Activated CD4-positive, alpha-beta T cell treated with anti-CD3 and anti-CD28 coated beads for 36 hours (primary cell): ENCODE data around the gene MROH7. TPM values are rescaled to one million over a fixed set of nuclear protein-coding genes. Genes with fewer than 3 reads are reported as not detected.
A peak's percentile ranks its signal among the peaks of the same experiment; 100 is the strongest.

Source experiments
- ATAC-seq: fragments of 200-7000 bp; cut with Tn5 transposase; one replicate; pipeline ENCODE4 v1.10.0; 2021; ENCODE audit warnings: mild to moderate bottlenecking, moderate library complexity
- CTCF ChIA-PET: fragments of 350-600 bp; sonication (Branson Sonifier 250); formaldehyde crosslinking; loops from one replicate; lab custom pipeline; 2021; ENCODE audit warnings: antibody characterized with exemption; lab: Charles Lee
- POLR2A ChIA-PET: fragments of 350-600 bp; sonication (Branson Sonifier 250); formaldehyde crosslinking; loops from one replicate; lab custom pipeline; 2021; ENCODE audit warnings: antibody characterized with exemption, inconsistent platforms; lab: Charles Lee
- DNase-seq: peaks from one replicate; pipeline ENCODE4 v3.0.0-alpha.2; 2020
- H3K27ac Mint-ChIP-seq: one replicate; pipeline ENCODE4 v1.8.0; 2021; ENCODE audit warnings: mixed read lengths
- H3K27me3 Mint-ChIP-seq: one replicate; pipeline ENCODE4 v1.8.0; 2021; ENCODE audit warnings: mixed read lengths
- H3K36me3 Mint-ChIP-seq: one replicate; pipeline ENCODE4 v1.8.0; 2021; ENCODE audit warnings: low read depth, mixed read lengths
- H3K4me1 Mint-ChIP-seq: one replicate; pipeline ENCODE4 v1.8.0; 2021; ENCODE audit warnings: mixed read lengths
- H3K4me3 Mint-ChIP-seq: one replicate; pipeline ENCODE4 v1.8.0; 2021; ENCODE audit warnings: mild to moderate bottlenecking, moderate library complexity, mixed read lengths
- H3K9me3 Mint-ChIP-seq: one replicate; pipeline ENCODE4 v1.8.0; 2021; ENCODE audit warnings: low read depth, mixed read lengths
- intact Hi-C, 2 experiments: fragments of 100-400 bp; cut with DNase I in 1 of 2; cut with micrococcal nuclease in 1 of 2; formaldehyde crosslinking; loops; one replicate each; pipeline versions ENCODE4 v1.14.2 to v1.15.1; 2022 to 2024; cut with DNase I, micrococcal nuclease
- total RNA-seq, 2 experiments: library from RNA; stranded (reverse); gene quantifications; one replicate each; pipeline ENCODE4 v1.2.3, GENCODE V29; 2021

Gene MROH7
- total RNA-seq, 2 experiments from 2014 or later, result 0.16 to 0.25 TPM

DNA sequence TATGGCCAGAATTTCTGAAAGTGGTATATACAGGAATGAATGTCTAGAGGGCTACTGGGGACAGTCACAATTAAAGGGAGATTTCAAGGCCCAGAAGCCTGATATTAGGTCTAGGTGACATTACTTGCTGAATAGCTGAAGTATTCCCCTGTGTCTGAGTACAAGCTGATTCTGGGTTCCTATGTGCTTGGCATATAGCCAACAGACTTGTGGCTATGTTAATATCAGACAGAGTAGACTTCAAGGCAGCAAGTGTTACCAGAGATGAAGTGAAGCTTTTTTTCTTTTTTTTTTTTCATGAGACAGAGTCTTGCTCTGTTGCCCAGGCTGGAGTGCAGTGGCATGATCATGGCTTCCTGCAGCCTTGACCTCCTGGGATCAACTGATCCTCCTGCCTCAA lies 82.4 kb downstream of the MROH7 start:
- CTCF ChIA-PET, result interaction anchor here (0.6 to 1.0 kb wide), 4 partner anchors 16 to 645 kb away, joined by 3 to 5 read pairs (median 3); no protein-coding TSS in a partner anchor

DNA sequence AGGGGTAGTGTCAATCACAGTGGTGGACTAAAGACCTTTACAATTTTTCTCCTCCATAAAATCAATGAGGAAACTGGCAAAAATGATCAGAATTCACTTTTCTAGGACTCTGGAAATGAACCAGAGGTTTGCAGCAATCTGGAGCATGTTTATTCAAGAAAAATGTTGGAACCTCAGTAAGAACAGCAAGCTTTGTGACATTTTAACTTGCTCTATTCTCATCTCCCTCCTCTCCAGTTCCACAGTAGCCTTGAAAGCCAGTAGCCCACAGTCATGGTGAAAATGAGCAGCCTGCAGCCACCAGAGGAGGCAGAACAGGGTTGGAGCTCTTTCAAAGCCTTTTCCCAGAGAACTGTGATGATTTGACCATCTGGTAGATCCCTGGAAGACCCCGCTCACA lies 83.2 kb downstream of the MROH7 start:
- ChIA-PET CTCF (interaction anchor here (0.6 to 1.5 kb wide), 5 partner anchors 9 to 646 kb away, joined by 3 to 8 read pairs (median 3); partner anchors contain the start of genes TTC22 and TTC4), POLR2A (interaction anchor here (0.6 kb wide), 2 partner anchors 10 to 317 kb away, joined by 3 read pairs; no protein-coding TSS in a partner anchor)
- intact Hi-C loops, result no loop called here
- no peaks in the 10 kb centered on the region for H3K9me3 Mint-ChIP-seq
- no peak for ATAC-seq
- peaks cover 68% of the 10 kb centered on the region for H3K36me3 Mint-ChIP-seq
- no peak overlapping the region for H3K27ac Mint-ChIP-seq
- no peaks in the 10 kb centered on the region for H3K27me3 Mint-ChIP-seq
- no peak overlapping the region for H3K4me3 Mint-ChIP-seq
- DNase-seq, result no peak
- H3K4me1 Mint-ChIP-seq, result no peaks in the 10 kb centered on the region

More for the DNA sequence above, 82.4 kb downstream of the MROH7 start:
- intact Hi-C loops, result no loop called here
- peaks cover 68% of the 10 kb centered on the region for H3K36me3 Mint-ChIP-seq
- no peaks in the 10 kb centered on the region for H3K27me3 Mint-ChIP-seq
- H3K4me3 Mint-ChIP-seq, result no peak overlapping the region
- DNase-seq (no peak), ATAC-seq (no peak)
- no peaks in the 10 kb centered on the region for H3K9me3 Mint-ChIP-seq
- H3K4me1 Mint-ChIP-seq, result peaks cover 3% of the 10 kb centered on the region
- POLR2A ChIA-PET, result no interaction called here
- no peak overlapping the region for H3K27ac Mint-ChIP-seq

DNA sequence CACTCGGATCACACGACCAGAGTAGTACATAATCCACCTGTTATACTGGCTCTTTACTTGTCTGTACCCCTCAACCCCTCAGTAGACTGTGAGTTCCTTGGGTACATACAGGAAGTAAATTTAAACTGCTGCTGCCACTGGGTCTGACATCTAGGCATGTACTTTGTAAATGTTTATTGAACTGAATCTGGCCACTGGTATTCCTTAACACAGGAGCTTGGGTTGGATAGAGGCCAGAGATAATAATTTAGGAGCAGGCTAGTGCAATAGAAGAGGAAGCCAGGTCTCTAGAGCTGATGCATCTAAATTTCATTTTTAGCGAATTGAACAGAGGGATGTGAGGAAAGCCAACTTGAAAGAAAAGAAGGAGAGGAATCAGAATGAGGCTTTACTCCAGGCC lies 86.4 kb downstream of the MROH7 start:
- CTCF ChIA-PET, result no interaction called here
- Mint-ChIP-seq H3K4me3 (no peak overlapping the region), H3K4me1 (no peaks in the 10 kb centered on the region), H3K27me3 (no peaks in the 10 kb centered on the region), H3K36me3 (peaks cover 62% of the 10 kb centered on the region), H3K27ac (peak overlapping the region; percentile 75), H3K9me3 (no peaks in the 10 kb centered on the region)
- no peak for ATAC-seq
- POLR2A ChIA-PET, result no interaction called here
- no peak for DNase-seq
- intact Hi-C loops, result no loop called here

DNA sequence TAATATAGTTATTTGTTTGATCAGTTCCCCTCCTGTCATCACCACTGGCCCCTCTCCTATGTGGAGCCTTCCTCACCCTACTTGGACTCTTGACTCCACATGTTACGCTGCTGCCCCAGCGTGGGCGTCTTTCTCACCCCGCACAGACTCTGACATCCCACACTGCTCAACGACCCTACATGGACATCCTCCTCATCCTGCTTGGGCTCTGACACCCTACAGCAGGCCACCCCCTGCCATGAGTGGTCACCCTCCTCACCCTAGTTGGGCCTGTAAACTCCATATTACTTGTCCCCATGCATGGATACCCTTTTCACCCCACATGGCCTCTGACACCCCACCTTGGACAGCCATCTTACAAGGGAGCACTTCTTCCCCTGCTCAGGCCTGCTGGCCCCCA lies 95.1 kb downstream of the MROH7 start:
- DNase-seq (no peak), ATAC-seq (no peak)
- no peak overlapping the region for H3K27ac Mint-ChIP-seq
- intact Hi-C loops, result no loop called here
- no peaks in the 10 kb centered on the region for H3K9me3 Mint-ChIP-seq
- POLR2A ChIA-PET, result no interaction called here
- CTCF ChIA-PET, result no interaction called here
- no peak overlapping the region for H3K4me3 Mint-ChIP-seq
- H3K36me3 Mint-ChIP-seq, result peaks cover 51% of the 10 kb centered on the region
- H3K4me1 Mint-ChIP-seq, result no peaks in the 10 kb centered on the region
- H3K27me3 Mint-ChIP-seq, result no peaks in the 10 kb centered on the region

DNA sequence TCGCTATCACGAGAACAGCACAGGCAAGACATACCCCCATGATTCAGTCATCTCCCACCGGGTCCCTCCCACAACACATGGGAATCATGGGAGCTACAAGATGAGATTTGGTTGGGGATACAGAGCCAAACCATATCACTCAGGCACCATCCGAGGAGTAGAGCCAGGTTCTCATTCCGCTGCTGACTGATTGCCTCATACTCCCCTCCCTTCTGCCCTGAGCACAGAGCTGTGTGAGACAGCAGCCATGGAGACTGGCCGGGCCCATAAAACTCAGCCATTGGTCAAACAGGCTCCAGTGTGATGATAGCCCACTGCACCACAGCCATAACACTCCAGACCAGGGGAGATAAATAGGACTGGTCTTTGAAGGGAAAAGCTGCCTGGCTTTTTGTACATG lies 96.7 kb downstream of the MROH7 start:
- ChIA-PET POLR2A (no interaction called here), CTCF (interaction anchor here (0.8 kb wide), 2 partner anchors 63 to 958 kb away, joined by 3 to 4 read pairs; partner anchors contain the start of gene TTC22)
- Mint-ChIP-seq H3K36me3 (peaks cover 53% of the 10 kb centered on the region), H3K4me3 (no peak overlapping the region), H3K27me3 (no peaks in the 10 kb centered on the region), H3K4me1 (no peaks in the 10 kb centered on the region), H3K9me3 (no peaks in the 10 kb centered on the region), H3K27ac (no peak overlapping the region)
- DNase-seq (no peak), ATAC-seq (no peak)
- intact Hi-C loops, result no loop called here

DNA sequence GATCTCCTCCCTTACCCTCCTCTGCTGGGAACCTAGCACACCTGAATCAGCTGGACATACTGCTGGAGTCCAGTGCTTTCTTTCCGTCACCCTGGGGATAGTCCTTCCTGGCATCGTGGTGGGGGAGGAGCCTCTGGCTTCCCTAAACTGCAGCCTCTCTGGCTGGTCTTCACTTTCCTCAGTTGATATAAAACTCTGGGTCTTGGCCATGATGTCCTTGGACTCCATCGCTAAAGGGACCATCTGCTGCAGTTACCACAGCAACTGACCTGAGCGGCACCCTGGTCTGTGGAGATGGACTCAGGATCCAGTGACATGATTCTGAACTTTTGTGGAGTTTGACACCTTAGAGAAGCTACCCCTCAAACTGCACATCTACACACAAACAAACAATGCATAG lies 99.9 kb downstream of the MROH7 start:
- no peak overlapping the region for H3K27ac Mint-ChIP-seq
- H3K4me3 Mint-ChIP-seq, result no peak overlapping the region
- H3K36me3 Mint-ChIP-seq, result peaks cover 45% of the 10 kb centered on the region
- intact Hi-C loops, result no loop called here
- CTCF ChIA-PET, result interaction anchor here (0.5 kb wide), 1 partner anchor 318 kb away, joined by 4 read pairs; no protein-coding TSS in a partner anchor
- no peak for ATAC-seq
- no peaks in the 10 kb centered on the region for H3K4me1 Mint-ChIP-seq
- H3K27me3 Mint-ChIP-seq, result no peaks in the 10 kb centered on the region
- POLR2A ChIA-PET, result no interaction called here
- H3K9me3 Mint-ChIP-seq, result no peaks in the 10 kb centered on the region
- no peak for DNase-seq

DNA sequence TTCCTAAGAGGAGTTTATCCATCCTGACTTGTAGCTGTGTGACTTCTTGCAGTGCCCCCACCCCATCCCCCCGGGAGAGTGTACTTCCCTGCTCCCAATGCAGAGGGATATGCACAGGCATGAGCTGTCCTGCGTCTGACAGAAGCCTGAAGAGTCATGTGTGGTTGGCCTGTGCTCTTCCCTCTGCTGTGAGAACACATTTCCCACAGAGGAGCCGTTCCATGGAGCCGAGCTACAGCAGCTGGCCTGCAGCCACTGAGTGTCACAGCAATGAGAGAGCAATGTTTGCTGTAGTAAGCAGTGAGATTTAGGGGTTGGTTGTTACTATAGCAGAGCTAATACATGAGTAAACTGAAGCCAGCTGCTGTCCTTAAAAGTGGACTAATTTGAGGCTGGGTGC lies 100.7 kb downstream of the MROH7 start:
- intact Hi-C loops, result no loop called here

DNA sequence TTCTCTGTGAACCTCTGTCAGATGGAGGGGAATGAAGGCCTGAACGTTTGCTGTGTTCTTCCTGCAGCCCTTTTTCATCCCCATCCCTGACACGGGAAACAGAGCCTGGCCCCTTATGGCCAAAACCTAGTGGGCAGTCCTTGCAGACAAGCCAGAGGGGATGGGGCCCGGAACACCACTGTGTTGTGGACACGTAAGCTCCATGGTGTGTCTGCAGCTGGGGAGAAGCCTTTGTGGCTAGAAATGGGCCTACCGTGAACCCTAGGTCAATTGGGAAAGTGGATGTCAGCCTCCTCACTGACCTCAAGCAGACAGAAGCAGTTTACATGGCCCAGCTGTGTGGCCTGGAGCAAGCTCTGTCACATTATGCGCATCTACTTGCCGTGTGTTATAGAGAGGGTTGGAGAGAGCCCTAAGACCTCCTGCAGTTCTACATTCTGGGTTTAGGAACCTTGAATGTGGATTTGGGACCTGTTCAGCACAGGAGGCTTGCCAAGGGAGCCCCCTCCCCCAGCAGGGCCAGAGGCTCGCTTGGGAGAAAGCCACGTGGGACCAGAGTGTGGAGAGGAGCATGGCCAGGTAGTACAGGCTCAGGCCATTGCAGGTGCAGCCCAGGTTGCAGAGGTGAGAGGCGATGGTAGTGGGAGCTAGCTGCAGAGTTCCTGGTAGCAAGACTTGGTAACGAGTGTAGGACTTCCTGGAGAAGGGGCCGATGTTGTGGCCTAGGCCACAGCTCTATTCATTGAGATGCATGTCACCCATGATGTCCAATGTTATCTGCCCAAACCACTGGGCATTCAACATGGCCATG lies 102.0 kb downstream of the MROH7 start:
- H3K9me3 Mint-ChIP-seq, result no peaks in the 10 kb centered on the region
- H3K27me3 Mint-ChIP-seq, result no peaks in the 10 kb centered on the region
- intact Hi-C loops, result no loop called here
- H3K4me1 Mint-ChIP-seq, result no peaks in the 10 kb centered on the region
- CTCF ChIA-PET, result no interaction called here
- peaks cover 28% of the 10 kb centered on the region for H3K36me3 Mint-ChIP-seq
- no peak for ATAC-seq
- H3K4me3 Mint-ChIP-seq, result no peak overlapping the region
- no peak for DNase-seq
- H3K27ac Mint-ChIP-seq, result no peak overlapping the region
- POLR2A ChIA-PET, result no interaction called here

More for the DNA sequence above, 100.7 kb downstream of the MROH7 start:
- H3K4me1 Mint-ChIP-seq, result no peaks in the 10 kb centered on the region
- CTCF ChIA-PET, result interaction anchor here (0.5 kb wide), 1 partner anchor 319 kb away, joined by 4 read pairs; no protein-coding TSS in a partner anchor
- ATAC-seq, result no peak
- no peak overlapping the region for H3K4me3 Mint-ChIP-seq
- POLR2A ChIA-PET, result no interaction called here
- H3K9me3 Mint-ChIP-seq, result no peaks in the 10 kb centered on the region
- H3K27me3 Mint-ChIP-seq, result no peaks in the 10 kb centered on the region
- H3K36me3 Mint-ChIP-seq, result peaks cover 37% of the 10 kb centered on the region
- DNase-seq, result no peak
- H3K27ac Mint-ChIP-seq, result no peak overlapping the region

DNA sequence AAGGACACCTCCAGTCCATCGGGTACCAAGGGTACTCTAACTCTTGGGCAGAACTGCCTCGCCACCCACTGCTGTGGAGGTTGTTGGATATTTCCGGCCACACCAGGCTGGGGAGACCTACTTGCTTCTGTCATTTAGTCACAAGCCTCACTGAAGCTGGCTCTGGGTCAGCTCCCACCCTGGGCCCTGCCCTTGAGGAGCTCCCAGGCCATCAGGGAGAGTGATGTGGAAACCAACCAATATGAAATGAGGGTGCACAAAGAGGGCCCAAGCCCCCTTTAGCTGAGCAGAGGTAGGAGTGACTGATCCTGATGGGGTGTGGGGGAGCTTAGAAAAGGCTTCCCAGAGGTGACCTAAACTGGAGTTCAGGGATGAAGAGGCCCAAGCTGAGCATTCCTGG lies 103.1 kb downstream of the MROH7 start:
- ATAC-seq, result no peak
- Mint-ChIP-seq H3K9me3 (no peaks in the 10 kb centered on the region), H3K36me3 (peaks cover 22% of the 10 kb centered on the region), H3K4me3 (no peak overlapping the region), H3K27ac (no peak overlapping the region), H3K4me1 (no peaks in the 10 kb centered on the region), H3K27me3 (no peaks in the 10 kb centered on the region)
- ChIA-PET POLR2A (no interaction called here), CTCF (no interaction called here)
- intact Hi-C loops, result no loop called here
- DNase-seq, result no peak

DNA sequence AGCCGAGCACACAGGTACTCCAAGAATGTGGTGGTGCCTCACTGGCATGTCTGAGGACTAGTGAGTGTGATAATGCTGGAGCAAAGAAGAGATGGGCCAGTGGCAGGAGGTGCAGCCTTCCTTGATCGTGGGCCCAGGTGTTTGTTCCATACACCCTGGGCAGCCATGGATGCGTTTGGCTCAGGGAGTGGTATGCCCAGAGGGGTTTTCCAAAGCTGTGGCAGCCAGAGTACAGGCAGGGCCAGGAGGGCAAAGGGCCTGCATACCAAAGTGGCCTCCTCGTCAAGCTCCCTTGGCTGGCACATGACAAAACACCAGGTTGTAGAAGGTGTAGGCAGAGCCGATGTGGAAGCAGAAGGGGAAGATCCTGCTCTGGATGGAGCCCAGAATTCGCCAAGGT lies 103.7 kb downstream of the MROH7 start:
- Mint-ChIP-seq H3K4me1 (no peaks in the 10 kb centered on the region), H3K27ac (no peak overlapping the region), H3K27me3 (no peaks in the 10 kb centered on the region), H3K36me3 (peaks cover 18% of the 10 kb centered on the region), H3K4me3 (no peak overlapping the region), H3K9me3 (no peaks in the 10 kb centered on the region)
- no peak for DNase-seq
- CTCF ChIA-PET, result no interaction called here
- intact Hi-C loops, result no loop called here
- no peak for ATAC-seq
- POLR2A ChIA-PET, result no interaction called here

DNA sequence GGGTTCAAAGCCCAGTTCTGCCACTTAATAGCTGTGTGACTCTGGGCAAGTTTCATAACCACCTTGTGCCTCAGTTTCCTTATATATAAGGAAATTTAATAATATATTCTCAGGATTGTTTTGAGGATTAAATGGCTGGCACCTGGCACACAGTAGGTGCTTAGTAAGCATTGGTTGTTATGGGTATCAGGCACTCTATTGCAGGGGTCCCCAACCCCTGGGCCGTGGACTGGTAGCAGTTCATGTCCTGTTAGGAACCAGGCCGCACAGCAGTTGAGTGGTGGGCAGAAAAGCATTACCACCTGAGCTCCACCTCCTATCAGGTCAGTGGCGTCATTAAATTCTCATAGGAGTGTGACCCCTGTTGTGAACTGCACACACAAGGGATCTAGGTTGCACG lies 104.3 kb downstream of the MROH7 start:
- ChIA-PET POLR2A (no interaction called here), CTCF (interaction anchor here (0.8 kb wide), 1 partner anchor 11 kb away, joined by 3 read pairs; no protein-coding TSS in a partner anchor)
- H3K27me3 Mint-ChIP-seq, result no peaks in the 10 kb centered on the region
- ATAC-seq (no peak), DNase-seq (no peak)
- H3K4me3 Mint-ChIP-seq, result no peak overlapping the region
- H3K36me3 Mint-ChIP-seq, result peaks cover 14% of the 10 kb centered on the region
- H3K27ac Mint-ChIP-seq, result no peak overlapping the region
- intact Hi-C loops, result no loop called here
- H3K9me3 Mint-ChIP-seq, result no peaks in the 10 kb centered on the region
- no peaks in the 10 kb centered on the region for H3K4me1 Mint-ChIP-seq
